HG03439 (cell line): ENCODE measurements around the gene SRBD1.

Source experiments
- ATAC-seq: cut with Tn5 transposase; IDR thresholded peaks from one replicate; pipeline ENCODE4 v1.9.1; 2021; ENCODE audit warnings: mild to moderate bottlenecking, moderate library complexity; ENCODE audit not compliant: unreplicated experiment

The SRBD1 gene

GRCh38 chr2:45477546-45477945, 133.5 kb downstream of the SRBD1 start:
- ATAC-seq: no peak

GRCh38 chr2:45470531-45470930, 140.5 kb downstream of the SRBD1 start:
- no peak for ATAC-seq

- no peak for ATAC-seq
These were observed 141.6 kb downstream of the SRBD1 start for GRCh38 chr2:45469314-45470099.

- no peak for ATAC-seq
These were observed 142.8 kb downstream of the SRBD1 start for GRCh38 chr2:45468279-45468678.

GRCh38 chr2:45466053-45466452, 145.0 kb downstream of the SRBD1 start:
- ATAC-seq: no peak

GRCh38 chr2:45460825-45461224, 150.2 kb downstream of the SRBD1 start:
- ATAC-seq: no peak

- ATAC-seq: no peak
These were observed 151.2 kb downstream of the SRBD1 start for GRCh38 chr2:45459860-45460259.

GRCh38 chr2:45458909-45459563, 152.0 kb downstream of the SRBD1 start:
- no peak for ATAC-seq

- ATAC-seq: no peak
These were observed 153.7 kb downstream of the SRBD1 start for GRCh38 chr2:45457211-45457945.

GRCh38 chr2:45452866-45453265, 158.2 kb downstream of the SRBD1 start:
- ATAC-seq: no peak

GRCh38 chr2:45450634-45451033, 160.4 kb downstream of the SRBD1 start:
- ATAC-seq: no peak

GRCh38 chr2:45448217-45448616, 162.8 kb downstream of the SRBD1 start:
- ATAC-seq: no peak

- no peak for ATAC-seq
These were observed 165.1 kb downstream of the SRBD1 start for GRCh38 chr2:45446016-45446415.

- ATAC-seq: no peak
These were observed 166.0 kb downstream of the SRBD1 start for GRCh38 chr2:45445037-45445436.

- no peak for ATAC-seq
These were observed 168.1 kb downstream of the SRBD1 start for GRCh38 chr2:45443012-45443411.

- ATAC-seq: no peak
These were observed 169.0 kb downstream of the SRBD1 start for GRCh38 chr2:45442026-45442425.

GRCh38 chr2:45441571-45441970, 169.5 kb downstream of the SRBD1 start:
- ATAC-seq: no peak

- peak; percentile 64 for ATAC-seq
These were observed 171.0 kb downstream of the SRBD1 start for GRCh38 chr2:45439788-45440773.

GRCh38 chr2:45438872-45439665, 172.0 kb downstream of the SRBD1 start:
- no peak for ATAC-seq

GRCh38 chr2:45436456-45436855, 174.6 kb downstream of the SRBD1 start:
- no peak for ATAC-seq
